HL-60/S4 treated with phorbol 12-myristate 13-acetate at 8.2 ng/mL for 4 days and 3 days (cell line): Measurements from ENCODE around the gene EML2.
"Not testable (repeated sequence)": the region's sequence is repeated elsewhere in the genome, so short reads cannot be mapped to it uniquely, and the experiment has no call there.

Experiments
- in situ Hi-C: fragments of 300-500 bp; cut with MboI; formaldehyde crosslinking; loops from 2 replicates; pipeline ENCODE4 v1.15.0; 2022; ENCODE audit warnings: low sequenced_read_pairs

Gene EML2

DNA sequence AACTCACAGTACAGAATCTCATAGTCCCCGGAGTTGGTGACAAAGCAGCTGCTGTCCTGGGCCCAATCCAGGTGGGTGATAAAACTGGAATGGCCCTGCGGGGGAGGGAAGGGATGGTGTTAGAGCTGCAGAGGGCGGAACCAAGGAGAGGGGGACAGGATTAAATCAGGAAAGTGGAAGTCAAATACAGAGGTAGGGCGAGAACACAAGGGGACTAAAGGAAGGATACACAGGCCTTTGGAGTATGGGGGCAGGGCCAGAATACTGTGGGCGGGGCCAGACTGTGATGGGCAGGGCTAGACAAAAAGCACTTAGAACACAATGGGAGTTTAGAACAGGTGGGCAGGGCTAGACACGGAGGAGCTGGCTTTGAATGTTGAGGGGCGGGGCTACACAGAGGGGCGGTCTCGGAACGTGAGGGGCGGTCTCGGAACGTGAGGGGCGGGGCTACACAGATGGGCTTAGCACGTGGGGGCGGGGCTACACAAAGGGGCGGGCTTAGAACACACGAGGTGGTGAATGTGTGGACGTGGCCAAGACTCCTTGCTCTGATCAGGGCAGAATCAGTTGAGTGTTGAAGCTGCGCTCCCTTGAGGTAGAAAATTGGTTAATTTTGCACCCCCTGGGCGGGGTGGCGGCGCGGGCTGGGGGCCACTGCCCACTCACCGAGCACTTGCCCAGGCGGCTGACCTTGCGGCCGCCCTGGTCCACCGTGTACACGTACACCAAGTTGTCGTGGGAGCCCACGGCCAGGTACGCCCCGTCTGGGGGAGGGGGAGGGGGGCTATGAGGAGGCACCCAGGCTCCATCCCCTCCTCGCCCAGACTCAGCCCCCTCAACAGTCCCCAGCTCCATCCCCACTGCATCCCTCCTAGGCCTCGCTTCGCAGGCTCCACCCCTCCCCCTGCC lies 23.1 kb downstream of the EML2 start:
- in situ Hi-C loops, result no loop called here

- in situ Hi-C loops, result not testable (repeated sequence)
Observed at GRCh38 chr19:45615056-45615455, 24.1 kb downstream of the EML2 start.

GRCh38 chr19:45613926-45614725 lies 25.1 kb downstream of the EML2 start:
- in situ Hi-C loops, result no loop called here

- in situ Hi-C loops, result no loop called here
Observed at GRCh38 chr19:45608948-45609347, 30.2 kb downstream of the EML2 start.

- in situ Hi-C loops, result no loop called here
Observed at GRCh38 chr19:45607071-45608029, 31.8 kb downstream of the EML2 start.

DNA sequence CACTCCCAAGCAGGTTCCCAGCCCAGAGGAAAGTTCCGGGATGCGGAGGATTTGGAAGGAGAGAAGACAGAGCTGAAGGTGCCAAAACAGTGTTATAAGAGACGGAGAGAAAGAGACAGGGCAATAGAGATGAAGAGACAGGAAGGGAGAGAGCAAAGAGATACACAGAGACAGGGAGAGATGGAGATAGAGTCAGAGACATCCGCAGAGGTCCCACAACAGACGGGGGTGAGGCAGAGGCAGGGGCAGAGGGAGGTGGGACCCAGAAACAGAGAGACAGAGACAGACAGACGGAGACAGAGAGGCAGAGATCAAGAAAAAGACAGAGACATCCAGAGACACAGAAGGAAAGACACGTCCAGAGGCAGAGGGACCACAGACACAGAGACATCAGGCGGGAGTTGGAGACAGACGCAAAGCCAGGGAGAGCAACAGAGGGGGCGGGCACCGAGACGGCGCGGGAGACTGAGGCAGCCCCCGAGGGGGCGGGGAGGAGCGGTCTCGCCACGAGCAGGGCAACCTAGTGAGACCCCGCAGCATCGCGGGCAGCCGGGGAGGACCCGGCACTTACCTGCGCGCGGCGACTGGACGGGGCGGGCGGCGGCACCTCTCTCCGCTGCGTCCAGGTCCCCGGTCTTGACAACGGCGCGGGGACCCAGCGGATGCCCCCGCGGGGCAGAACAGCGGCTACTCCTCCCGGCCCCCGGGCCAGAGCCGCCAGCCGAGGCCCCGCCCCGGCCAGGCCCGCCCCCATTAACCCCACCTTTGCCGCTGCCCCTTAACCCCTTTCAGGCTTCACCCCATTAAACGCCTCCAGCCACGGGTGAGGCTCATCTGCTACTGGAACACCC lies 37.4 kb downstream of the EML2 start, which contains the start of gene GPR4:
TSS of gene GPR4 (minus strand) at position 689 of the 851 bp plus-strand sequence. CDS start 10,346 bp downstream, outside the sequence.
- in situ Hi-C loops, result no loop called here

DNA sequence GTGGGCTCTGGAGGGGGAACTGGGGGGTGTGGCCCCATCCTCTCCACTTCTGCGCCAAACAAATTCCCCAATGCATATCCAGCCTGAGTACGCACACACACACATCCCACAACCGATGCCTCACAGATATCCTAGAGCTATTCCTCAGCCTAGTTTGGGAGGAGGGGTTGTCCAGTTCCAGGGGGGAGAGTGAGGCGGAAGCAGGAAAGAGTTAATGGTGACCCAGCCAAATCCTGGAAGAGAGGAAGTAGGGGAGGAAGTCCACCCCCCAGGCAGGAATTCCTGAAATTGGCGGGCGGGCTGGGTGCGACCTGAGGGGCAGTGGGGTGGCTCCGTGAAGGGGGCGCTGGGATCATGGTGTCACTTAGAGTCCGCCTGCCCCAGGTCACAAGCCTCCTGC lies 38.1 kb downstream of the EML2 start:
- in situ Hi-C loops, result no loop called here

GRCh38 chr19:45600340-45600885 lies 38.8 kb downstream of the EML2 start:
- in situ Hi-C loops, result no loop called here

GRCh38 chr19:45599286-45599685 lies 39.9 kb downstream of the EML2 start:
- in situ Hi-C loops, result no loop called here

GRCh38 chr19:45598267-45599001 lies 40.8 kb downstream of the EML2 start:
- in situ Hi-C loops, result no loop called here

DNA sequence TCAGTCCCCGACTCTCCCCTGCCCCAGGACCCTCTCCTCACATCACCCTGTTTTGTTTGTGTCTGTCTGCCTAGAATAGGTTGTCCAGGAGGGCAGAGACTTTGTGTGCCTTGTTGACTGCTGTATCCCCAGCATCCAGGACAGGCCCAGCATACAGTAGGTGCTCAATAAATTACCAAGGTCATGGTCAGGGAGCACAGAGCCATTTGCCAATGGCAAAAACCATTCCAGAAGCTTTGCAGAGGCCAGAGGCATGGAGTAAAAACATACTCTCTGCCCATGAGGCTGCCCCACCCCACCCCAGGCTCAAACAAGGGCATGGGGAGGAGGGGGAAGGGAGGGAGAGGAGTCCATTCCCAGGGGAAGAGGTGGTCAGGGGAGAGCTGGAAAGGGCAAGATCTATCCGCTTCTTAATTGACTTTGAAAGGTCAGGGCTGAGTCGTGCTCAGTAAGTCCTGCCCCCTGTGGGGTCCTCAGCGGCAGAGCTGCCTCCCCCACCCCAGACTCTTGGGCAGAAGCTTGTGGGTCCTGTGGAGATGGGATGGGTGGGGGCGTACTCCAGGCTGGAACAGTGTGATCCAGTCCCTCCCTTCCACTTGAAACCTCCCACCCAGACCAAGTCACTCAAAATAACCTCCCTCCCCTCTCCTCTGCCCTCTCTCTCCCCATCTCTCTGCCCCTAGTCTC lies 41.6 kb downstream of the EML2 start:
- in situ Hi-C loops, result no loop called here

DNA sequence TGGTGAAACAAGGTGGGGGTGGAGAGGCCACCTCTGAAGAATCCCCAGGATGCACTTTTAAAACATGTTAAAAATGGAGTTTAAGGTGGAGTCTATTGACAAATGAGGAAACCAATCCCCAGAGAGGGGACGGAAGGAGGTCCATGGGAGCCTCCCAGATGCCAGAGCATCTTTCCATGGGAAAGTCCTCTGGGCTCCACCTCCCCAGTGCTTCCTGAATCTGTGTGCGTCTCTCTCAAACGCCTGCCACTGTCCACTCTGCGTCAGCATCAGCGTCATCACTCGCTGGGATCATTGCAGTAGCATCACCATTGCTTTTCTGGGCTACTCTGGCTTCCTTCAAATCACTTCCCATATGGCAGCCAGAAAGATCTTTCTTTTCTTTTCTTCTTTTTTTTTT lies 43.4 kb downstream of the EML2 start:
- in situ Hi-C loops, result no loop called here

GRCh38 chr19:45593520-45593919 lies 45.7 kb downstream of the EML2 start:
- in situ Hi-C loops, result no loop called here

DNA sequence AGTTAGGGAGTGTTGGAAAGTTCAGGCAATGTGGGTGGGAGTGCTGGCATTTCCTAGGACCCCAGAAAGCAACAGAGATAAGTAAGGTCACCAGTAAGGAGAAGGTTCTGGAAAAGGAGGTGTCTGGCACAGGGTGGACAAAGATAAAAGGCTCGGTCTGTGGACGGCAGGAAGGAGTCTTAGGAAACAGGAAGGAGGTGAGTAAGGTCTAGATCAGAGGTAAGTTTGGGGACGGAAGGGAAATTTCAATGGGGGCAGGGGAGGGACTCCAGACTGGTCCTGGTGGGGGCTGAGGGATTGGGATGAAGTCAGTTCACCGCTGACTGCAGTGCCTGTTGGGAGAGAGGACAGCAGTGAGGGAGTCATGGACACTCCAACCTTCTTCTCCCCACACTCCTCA lies 46.8 kb downstream of the EML2 start:
- in situ Hi-C loops, result no loop called here

DNA sequence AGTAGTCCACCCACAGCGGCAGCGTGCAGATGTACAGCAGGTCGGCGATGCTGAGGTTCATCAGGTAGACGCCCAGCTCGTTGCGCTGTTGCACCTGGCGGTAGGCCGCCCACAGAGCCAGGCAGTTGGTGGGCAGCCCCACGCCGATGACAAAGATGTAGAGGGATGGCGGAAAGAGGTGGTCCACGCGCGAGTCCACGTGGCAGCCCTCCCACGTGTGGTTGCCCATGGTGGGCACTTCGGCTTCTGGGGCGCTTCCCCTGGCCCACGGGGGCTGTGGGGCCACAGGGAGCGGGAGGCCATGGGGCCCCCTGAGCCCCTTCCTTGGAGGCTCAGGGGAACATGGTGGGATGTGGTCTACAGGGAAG lies 47.6 kb downstream of the EML2 start:
- in situ Hi-C loops, result no loop called here

DNA sequence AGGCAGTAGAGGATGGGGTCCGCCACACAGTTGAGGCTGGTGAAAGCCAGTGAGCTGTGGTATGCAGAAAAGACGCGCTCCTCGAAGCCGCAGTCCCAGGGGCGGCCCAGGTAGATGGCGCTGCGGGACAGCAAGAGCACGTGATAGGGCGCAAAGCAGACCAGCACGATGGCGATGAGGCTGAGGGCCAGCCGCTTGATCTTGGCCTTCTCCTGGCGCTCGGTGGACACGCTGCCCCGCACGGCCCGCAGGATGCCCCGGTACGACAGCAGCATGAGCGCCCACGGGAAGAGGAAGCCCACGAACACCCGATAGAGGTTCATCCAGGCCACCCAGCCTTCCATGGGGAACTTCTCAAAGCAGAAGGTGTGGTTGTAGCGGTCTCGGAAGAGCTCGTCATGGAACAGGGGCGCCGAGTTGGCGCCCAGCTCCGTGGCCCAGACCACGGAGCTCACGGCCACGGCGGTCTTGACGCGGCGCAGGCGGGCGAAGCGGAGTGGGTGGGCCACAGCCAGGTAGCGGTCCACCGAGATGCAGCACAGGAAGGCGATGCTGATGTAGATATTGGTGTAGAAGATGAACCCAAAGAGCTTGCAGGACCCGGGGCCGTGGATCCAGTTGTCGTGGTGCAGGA lies 48.1 kb downstream of the EML2 start:
- in situ Hi-C loops, result no loop called here

DNA sequence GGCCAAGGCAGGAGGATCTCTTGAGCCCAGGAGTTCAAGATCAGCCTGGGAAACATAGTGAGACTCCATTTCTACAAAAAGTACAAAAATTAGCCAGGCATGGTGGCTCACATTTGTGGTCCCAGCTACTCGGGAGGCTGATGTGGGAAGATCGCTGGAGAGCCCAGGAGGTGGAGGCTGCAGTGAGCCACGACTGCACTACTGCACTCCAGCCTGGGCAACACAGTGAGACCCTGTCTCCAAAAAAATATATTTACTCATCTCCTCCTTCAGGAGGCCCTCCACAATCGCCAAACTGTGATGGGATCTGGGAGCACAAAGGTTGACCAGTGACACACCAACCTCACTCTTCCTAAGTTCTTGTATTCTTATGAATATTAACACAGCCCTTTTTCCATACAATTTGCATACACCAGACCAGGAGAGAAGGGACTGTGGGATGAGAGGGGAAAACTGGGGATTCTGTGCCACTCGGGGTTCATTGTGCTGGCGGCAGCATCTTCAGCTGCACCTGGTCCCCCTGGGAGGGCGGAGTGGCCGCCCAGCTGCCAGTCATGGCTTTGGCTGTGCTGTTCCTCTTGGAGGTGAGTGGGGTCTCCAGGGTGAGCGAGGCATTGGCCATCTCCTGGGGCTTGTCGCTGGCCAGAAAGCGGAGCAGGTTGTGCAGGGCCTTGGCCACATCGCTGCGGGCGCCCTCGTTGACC lies 48.7 kb downstream of the EML2 start:
- in situ Hi-C loops, result no loop called here
